ENCODE measurements around the gene ATP2A1.
"Not testable (repeated sequence)": the region's sequence is repeated elsewhere in the genome, so short reads cannot be mapped to it uniquely, and the experiment has no call there.

The ATP2A1 gene

DNA sequence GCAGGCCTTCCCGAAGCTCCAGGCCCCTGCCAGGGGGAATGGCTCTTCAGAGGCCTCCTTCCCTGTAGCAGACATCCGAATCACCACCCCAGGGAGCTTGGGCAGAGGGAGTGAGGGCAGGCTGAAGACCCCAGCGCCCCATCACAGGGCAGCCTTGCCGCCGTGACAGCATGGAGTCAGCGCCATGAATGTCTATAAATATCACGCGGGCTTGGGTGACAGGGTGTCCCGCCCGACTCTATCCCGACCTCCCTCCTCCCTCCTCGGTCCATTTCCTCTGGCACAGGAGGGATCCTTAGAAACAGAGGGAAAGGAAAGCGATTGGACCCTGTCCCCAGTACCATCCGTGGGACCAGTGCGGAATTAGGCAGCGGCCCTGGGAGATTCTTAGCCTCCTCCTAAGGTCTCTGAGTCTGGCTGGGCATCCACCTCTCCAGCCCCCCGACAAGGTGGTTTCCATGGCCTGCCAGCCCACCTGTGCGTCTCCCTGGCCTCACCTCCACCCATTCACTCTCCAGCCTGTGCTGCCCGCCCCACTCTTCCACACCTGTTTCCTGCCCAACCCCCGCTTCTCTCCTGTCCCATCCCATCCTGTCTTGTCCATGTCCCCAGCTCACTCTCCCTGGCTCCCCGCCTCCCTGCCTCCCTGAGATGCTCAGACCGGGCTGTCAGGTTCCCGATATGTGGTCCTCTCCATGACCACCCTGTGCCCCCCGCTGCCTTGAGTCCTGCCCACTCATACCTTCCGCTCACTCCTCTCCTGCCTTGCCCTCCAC, 5.1 kb downstream of the ATP2A1 start:
- no peak for DNase-seq

DNA sequence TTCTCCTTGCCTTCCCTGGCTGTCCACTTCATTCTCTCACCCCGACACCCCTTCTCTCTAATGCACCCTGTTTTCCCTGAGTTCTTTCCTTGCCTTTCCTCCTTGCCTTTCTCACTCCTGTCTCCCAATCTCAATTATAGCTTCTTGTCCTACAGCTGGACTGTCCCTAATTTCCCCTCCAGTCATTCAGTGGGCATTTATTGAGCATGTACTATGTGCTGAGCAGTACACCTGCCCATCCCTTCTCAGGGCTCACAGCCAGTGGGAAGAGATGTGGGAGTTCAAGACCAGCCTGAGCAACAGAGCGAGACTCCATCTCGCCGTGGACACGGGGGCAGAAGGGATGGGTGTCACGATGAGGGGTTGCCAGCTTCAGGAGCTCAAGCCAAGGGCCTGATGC, 5.8 kb downstream of the ATP2A1 start:
- no peak for DNase-seq

DNA sequence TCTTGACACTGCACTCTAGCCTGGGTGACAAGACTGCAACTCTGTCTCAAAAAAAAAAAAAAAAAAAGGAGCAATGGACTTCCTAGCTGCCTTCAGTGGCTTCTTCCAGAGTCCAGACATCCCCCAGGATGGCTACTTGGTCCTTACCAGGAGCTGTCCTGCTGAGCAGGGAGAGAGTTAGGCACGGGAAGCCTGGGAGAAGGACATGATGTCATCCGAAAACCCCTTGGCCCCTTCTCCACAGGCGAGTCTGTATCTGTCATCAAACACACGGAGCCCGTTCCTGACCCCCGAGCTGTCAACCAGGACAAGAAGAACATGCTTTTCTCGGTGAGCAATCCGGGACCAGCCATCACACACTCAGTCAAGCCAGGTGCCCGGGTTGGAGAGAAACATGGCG, 8.7 kb downstream of the ATP2A1 start:
- no peak for DNase-seq

DNA sequence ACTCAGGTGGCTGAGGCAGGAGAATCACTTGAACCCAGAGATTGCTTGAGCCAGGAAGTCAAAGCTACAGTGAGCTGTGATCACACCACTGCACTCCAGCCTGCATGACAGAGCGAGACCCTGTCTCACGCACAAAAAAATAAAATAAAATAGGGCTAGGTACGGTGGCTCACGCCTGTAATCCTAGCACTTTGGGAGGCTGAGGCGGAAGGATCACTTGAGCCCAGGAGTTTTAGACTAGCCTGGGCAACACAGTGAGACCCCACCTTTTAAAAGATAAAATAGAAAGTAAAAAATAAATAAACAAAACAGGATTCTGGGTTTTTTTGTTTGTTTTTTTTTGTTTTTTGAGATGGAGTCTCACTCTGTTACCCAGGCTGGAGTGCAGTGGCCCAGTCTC, 12.1 kb downstream of the ATP2A1 start:
- not testable (repeated sequence) for DNase-seq

DNA sequence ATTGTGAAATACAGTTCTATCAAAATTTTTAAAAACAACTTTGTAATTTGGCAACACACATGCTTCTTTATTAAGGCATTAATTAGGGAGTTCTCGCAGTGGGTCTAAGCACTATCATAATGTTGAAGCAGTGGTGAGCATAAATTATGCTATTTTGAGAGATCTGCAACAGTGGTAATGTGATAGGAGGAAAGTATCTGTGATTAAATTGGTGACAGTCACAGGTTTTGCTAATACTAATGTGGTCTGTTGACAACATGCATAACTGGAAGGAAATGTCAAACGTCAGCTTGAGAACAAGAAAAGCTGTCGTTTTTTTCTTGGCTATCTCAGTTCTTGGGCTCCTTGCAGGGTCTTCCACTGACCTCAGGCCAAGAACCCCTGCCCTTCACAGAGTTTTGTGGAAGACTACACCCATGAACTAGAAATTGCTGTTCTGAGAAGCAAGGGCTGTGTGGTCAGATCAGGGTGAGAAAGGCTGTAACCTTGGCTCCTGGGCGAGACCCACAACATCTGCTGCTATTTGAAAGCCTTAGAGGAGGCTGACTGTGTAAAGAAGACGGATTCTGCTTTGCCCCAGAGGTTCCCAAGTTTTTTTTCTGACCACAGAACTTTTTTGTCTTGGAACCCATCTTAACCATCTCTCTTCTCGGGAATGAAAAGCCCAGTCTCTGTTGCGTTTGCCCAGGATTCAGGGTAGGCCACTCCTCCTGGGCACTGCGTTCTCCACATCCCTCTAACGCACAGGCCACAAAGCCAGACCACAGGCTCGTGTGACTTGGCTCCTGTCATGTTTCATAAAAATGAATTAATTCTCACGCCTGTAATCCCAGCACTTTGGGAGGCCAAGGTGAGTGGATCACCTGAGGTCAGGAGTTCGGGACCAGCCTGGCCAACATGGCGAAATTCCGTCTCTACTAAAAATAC, 13.9 kb downstream of the ATP2A1 start:
- DNase-seq: no peak

DNA sequence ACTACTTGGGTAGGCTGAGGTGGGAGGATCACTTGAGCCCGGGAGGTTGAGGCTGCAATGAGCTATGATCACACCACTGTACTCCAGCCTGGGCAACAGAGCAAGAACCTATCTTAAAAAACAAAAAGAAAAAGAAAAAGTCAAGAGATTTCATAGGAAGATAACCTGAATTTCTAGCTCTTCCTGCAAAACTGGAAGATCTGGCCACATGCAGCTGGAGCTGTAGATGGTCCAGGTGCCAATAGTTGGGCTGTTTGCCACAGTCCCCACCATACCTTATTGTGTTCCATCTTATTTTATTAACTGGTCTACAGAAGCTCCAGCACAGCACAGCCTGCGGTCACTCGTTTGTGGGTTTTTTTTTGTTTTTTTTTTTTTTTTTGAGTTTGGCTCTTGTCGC, 15.0 kb downstream of the ATP2A1 start:
- no peak for DNase-seq

DNA sequence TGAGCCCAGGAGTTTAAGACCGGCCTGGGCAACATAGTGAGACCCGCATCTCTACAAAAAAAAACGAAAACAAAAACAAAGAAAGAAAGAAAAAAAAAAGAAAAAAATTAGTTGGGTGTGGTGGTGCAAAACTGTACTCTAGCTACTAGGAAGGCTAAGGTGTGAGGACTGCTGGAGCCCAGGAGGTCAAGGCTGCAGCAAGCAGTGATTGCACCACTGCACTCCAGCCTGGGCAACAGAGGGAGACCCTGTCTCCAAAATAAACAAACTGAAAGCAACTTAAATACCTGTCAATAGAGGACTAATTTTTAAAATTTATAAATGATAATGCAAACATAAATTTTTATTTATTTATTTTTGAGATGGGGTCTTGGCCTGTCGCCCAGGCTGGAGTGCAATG, 17.3 kb downstream of the ATP2A1 start:
- DNase-seq: no peak

DNA sequence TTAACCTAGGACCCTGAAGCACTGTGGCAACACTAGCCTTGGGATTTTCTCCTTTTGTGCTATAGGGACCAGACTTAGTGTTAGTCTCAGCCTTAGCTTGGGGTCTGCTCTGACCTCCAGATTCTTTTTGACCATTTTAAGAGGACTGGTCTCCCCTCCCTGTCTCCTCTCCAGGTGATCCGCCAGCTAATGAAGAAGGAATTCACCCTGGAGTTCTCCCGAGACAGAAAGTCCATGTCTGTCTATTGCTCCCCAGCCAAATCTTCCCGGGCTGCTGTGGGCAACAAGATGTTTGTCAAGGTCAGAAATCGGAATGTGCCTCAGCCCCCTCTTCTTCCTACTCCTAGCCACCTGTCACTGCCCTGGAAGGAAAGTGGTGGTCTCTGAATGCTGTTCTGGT, 19.5 kb downstream of the ATP2A1 start:
- no peak for DNase-seq

DNA sequence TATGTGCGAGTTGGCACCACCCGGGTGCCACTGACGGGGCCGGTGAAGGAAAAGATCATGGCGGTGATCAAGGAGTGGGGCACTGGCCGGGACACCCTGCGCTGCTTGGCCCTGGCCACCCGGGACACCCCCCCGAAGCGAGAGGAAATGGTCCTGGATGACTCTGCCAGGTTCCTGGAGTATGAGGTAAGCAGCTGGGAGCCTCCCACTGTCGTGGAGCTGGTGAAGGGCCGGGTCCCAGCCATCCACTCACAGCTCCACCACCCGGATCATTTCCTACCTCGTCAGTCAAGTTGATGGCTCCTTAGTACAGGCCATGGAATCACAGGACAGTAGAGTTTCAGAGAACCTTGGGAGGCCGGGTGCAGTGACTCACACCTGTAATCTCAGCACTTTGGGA, 20.0 kb downstream of the ATP2A1 start:
- no peak for DNase-seq

DNA sequence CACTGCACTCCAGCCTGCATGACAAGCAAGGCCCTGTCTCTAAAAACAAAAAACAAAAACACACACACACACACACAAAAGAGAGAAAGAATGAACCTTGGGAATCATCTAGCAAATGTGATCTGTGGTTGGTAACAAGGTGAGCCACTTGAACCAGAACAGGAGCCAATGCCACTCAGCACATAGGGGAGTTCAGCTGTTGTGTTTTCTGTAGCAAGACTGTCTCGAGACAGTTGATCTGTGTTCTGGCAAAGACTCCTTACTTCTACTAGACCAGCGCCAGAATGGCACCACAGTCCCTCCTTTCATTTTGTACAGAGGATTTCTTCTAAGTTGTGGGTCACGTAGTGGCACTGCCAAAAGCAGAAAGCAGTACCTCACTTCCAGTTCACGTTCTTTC, 20.7 kb downstream of the ATP2A1 start:
- DNase-seq: no peak

DNA sequence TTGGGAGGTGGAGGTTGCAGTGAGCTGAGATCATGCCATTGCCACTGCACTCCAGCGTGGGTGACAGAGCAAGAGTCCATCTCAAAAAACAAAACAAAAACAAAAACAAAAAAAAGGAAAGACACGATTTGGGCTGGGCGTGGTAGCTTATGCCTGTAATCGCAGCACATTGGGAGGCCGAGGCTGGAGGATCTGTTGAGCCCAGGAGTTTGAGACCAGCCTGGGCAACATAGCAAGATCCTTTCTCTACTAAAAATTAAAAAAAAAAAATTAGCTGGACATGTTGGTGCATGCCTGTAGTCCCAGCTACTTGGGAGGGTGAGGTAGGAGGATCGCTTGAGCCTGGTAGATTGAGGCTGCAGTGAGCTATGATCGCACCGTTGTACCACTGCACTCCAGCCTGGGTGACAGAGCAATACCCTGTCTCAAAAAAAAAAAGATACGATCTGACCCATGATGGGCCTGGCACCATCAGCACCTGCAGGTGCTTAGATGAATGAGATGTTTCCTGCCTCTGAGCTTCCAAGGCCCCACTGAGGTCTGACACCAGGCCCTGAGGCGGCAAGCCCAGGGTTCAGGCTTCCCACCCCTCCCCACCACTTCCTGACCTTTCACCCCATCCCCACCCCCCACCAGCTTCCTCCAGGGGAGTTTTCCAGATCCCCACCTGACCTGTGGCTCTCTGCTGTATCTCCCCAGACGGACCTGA, 21.7 kb downstream of the ATP2A1 start:
- no peak for DNase-seq

DNA sequence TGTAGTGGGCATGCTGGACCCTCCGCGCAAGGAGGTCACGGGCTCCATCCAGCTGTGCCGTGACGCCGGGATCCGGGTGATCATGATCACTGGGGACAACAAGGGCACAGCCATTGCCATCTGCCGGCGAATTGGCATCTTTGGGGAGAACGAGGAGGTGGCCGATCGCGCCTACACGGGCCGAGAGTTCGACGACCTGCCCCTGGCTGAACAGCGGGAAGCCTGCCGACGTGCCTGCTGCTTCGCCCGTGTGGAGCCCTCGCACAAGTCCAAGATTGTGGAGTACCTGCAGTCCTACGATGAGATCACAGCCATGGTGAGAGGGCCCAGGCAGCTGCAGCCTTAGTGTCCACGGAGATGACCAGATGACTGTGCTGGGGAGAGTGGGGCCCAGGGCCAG, 22.3 kb downstream of the ATP2A1 start:
- no peak for DNase-seq

DNA sequence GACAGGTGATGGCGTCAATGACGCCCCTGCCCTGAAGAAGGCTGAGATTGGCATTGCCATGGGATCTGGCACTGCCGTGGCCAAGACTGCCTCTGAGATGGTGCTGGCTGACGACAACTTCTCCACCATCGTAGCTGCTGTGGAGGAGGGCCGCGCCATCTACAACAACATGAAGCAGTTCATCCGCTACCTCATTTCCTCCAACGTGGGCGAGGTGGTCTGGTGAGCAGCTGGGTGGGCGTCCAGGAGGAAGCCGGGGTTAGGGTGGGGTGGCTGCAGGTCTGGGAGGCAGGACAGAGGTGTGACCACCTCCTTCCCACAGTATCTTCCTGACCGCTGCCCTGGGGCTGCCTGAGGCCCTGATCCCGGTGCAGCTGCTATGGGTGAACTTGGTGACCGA, 23.6 kb downstream of the ATP2A1 start:
- no peak for DNase-seq

DNA sequence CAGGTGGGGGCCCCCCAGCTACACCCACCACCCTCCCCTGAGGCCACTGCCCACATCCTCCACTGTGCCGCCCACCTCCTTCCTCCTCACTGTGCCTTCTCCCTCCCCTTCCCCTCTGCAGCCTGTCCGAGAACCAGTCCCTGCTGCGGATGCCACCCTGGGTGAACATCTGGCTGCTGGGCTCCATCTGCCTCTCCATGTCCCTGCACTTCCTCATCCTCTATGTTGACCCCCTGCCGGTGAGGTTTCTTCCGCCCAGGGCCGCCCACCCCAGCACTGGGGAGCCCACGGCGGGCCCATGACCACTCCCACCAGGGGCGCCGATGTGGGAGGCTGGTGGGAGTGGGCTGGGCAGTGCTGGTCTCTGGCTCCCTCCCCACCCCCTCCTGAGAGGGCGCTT, 24.6 kb downstream of the ATP2A1 start:
- DNase-seq: no peak

DNA sequence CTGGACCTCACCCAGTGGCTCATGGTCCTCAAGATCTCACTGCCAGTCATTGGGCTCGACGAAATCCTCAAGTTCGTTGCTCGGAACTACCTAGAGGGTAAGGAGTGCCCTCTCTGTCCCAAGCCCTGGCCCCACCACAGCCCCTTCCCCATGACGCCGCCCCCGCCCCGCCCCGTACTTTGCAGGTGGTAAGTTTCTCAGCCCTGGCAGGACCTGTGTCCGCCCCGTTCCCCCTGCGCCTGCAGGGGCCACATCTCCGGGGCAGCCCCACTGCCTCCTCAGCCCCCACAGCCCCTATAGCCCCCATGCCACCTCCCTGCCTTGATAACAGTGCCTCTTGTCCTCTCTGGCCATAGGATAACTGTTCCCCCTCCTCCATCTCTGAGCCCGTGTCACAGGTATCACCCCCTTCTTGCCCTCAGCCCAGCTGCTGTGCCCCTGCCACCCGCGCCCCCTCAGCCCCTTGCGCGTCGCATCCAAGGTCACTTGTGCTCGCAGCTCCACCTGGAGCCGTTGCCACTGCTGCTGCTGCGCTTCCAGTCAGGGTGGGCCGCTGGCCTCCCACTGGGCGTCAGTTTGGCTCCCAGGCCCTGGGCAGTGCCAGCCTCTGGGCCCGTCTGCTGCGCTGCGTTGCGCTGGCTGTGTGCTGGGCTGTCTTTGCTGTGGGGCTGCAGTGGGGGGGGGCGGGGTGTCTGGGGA, 25.2 kb downstream of the ATP2A1 start:
- no peak for DNase-seq

DNA sequence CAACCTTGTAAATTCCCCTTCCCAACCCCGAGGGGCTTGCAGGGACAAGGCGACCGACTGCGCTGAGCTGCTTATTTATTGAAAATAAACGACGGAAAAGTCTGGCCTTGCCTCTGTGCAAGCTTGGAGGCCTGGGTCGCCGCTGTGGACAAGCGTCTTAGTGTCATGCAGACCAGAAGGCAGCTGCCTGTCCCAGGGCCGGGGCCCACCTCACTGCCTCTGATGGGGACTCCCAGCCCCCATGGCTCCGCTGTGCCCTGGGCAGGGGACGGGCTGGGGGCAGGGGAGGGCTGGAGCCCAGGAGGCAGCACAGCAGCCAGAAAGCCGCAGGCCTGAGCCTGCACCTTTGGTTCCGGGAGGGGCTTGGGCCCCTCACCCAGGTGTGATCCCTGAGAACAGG, 26.1 kb downstream of the ATP2A1 start:
- no peak for DNase-seq

DNA sequence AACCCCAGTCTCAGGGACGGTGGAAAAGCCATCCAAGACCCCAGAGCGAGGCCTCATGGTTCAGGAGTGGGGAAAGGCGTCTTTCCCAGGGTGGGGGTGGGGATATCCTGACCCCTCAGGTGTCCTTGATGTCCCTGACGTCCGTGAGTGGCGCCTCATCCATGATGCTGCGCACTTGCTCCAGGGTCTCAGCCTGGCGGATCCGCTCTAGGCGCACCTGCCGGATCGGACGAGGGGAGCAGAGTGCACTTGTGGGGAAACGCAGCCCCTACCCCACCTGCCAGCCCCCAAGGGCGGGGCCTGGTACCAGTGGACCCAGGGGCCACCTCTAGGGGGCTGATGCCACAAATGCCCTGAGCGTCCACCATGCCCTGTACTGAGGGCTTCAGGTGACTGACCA, 26.5 kb downstream of the ATP2A1 start:
- no peak for DNase-seq

DNA sequence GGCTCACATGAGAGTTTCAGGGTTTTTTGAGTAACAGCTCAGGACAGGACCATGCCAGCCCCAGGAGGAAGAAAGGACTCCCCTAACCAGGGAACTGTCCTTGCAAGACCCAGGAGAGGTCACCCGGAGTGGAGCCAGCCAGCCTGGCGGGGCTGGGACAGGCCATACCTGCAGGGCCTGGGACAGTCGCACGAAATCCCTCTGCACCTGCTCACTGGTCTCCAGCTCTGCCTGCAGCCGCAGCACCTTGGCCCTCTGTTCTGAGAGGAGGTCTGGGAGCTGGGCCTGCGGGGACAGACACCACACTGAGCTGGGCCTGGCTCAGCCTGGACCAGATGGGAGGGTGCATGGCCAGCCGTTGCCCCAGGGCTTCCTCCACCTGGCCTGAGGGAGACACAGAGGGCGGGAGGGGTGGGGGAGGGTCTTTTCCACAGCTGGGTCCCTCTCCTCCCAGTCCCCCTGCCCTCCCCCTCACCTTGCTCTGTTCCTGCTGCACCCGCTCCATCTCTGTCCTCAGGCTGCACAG, 27.0 kb downstream of the ATP2A1 start:
- DNase-seq: no peak

DNA sequence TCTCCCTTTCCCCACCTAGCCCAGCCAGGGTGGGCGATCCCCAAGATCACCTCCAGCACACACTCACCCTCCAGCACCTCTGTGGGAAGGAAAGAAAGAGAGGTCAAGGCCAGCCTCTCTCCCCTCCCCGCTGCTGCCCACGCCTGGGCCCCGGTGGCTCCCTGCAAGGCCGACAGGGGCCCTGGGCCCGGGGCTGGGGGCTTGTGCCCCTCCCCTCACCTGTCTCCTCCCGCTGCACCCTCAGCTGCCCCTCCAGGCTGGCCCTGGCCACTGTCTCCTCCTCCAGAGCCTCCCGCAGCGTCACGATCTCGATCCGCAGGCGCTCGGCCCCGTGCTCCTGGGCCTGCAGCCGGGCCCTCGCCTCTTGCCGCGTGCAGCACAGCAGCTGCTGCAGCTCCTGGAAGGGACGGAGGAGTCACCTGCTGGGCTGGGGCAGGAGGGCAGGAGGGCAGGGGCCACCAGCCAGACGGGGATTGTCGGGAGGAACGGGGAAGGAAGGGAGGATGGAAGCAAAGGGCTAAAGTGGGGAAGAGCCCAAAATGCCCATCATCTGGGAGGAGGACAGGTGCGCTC, 27.6 kb downstream of the ATP2A1 start:
- DNase-seq: no peak

DNA sequence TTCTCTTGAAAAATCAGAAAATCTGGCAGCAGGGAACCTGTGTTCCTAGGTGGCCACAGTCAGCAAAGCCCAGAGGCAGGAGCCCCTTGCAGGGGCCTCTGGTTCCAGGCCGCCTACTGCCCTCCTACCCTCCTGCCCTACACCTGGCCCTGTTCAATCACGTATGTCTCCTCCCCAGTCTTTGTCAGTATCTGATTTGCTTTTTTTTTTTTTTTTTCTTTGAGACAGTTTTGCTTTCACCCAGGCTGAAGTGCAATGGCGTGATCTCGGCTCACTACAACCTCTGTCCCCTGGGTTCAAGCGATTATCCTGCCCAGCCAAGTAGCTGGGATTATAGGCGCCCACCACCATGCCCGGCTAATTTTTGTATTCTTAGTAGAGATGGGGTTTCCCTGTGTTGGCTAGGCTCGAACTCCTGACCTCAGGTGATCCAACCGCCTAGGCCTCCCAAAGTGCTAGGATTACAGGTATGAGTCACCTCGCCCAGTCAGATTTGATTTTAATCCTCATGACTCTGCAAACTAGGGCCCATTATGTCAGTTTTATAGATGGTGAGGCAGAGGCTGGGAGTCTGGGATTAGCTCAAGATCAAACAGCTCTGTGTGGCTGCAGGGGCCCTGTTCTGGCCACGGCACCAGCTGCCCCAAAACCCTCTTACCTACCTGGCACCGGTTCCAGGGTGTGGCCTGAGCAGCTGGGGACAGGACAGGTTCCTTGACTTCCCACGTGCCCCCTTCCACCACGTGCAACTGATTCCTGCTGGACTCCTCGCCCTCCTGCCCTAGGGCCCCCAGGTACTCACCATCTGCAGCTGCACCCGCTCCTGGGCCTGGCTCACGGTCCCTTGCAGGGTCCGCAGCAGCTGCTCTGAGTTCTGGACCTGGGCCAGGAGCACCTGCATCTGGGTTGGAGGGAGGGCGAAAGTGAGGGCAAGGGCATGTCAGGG, 32.1 kb downstream of the ATP2A1 start:
- DNase-seq: peak; percentile 70

DNA sequence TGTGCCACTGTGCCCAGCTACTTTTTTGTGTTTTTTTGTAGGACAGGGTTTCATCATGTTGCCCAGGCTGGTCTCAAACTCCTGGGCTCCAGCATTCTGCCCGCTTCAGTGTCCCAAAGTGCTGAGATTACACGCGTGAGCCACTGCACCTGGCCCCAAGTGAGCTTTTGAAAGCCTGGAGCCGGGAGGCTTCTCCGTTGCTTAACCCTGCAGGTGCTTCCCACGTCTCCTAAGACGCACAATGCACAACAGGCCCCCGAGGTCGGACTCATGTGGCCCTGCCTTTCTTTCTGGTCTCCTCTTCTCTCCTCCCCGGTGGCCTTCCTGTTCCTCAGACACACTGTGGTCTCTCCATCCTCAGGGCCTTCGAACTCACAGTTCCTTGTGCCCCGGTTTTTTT, 34.3 kb downstream of the ATP2A1 start:
- no peak for DNase-seq

Measured in DMS79 (cell line).